LNCaP clone FGC (cell line): ENCODE measurements around the gene IL17B.

Experiments
- DNase-seq: peaks from one replicate; pipeline ENCODE4 v3.0.0-alpha.2; 2011; ENCODE audit warnings: low read depth
- H3K4me3 ChIP-seq: 2 replicates; pipeline ENCODE4 v1.5.1; 2011; ENCODE audit warnings: mild to moderate bottlenecking, low read depth, low read length, control low read depth
- CTCF ChIP-seq: IDR thresholded peaks from 2 replicates; pipeline ENCODE4 v1.5.1; 2012; ENCODE audit warnings: mild to moderate bottlenecking; ENCODE audit not compliant: control insufficient read depth, insufficient read depth; ENCODE audit errors: extremely low read depth

IL17B gene

DNA sequence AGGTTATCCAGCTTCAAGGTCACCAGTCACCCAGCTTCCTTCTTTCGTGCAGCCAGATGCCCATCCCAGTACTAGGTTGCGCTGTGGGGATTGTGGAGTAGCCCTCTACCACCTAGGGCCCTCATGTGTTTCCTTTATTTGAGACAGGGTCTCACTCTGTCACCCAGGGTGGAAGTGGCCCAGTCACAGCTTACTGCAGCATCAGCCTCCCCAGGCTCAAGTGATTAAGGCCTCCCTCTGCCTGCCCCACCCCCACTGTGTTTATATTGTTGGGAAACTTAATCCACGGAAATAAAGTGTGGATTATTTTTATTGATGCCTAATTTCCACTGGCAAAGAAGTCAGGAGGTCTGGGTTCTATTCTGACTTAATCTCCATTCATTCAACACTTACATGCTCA is 4.3 kb downstream of the IL17B start:
- no peak for DNase-seq
- no peak for TF ChIP-seq CTCF

DNA sequence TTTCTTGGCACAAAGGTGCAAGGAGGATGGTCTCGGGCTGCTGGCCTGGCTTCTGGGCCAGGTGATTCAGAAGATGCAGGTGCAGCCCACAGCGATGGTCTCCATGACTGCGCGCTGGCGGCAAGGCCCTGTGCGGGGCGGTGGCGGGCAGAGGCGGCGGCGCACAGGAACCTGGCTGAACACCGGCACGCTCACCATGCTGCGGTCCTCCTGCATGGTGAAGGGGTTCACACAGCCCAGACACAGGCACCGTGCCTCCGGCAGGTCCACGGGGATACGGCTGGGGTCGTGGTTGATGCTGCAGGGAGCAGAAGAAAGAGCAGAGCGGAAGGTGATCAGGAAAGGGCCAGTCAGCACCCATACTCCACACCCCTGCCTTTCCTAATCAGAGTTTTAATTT is 4.8 kb downstream of the IL17B start:
- no peak for TF ChIP-seq CTCF
- no peak for DNase-seq
- H3K4me3 ChIP-seq = no peak overlapping the region

More for the DNA sequence above, 4.3 kb downstream of the IL17B start:
- H3K4me3 ChIP-seq = no peak overlapping the region

DNA sequence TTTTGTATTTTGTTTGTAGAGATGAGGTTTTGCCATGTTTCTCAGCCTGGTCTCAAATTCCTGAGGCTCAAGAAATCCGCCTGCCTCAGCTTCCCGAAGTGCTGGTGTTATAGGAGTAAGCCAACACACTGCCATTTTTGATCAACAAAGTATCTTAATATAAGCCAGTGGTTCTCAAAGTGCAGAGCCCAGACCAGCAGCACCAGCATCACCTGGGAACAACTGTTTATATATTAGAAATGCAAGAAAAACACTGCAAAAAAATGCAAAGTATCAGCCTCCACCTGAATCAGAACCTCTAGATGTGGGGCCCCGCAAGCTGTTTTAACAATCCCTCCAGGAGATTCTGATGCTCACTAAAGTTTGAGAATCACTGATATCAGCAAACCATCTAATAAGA is 6.2 kb downstream of the IL17B start:
- TF ChIP-seq CTCF = no peak
- no peak for DNase-seq

GRCh38 chr5:149372076-149372795 is 6.9 kb downstream of the IL17B start:
- TF ChIP-seq CTCF = no peak
- H3K4me3 ChIP-seq = no peak overlapping the region
- no peak for DNase-seq

More for the DNA sequence above, 6.2 kb downstream of the IL17B start:
- no peak overlapping the region for H3K4me3 ChIP-seq

DNA sequence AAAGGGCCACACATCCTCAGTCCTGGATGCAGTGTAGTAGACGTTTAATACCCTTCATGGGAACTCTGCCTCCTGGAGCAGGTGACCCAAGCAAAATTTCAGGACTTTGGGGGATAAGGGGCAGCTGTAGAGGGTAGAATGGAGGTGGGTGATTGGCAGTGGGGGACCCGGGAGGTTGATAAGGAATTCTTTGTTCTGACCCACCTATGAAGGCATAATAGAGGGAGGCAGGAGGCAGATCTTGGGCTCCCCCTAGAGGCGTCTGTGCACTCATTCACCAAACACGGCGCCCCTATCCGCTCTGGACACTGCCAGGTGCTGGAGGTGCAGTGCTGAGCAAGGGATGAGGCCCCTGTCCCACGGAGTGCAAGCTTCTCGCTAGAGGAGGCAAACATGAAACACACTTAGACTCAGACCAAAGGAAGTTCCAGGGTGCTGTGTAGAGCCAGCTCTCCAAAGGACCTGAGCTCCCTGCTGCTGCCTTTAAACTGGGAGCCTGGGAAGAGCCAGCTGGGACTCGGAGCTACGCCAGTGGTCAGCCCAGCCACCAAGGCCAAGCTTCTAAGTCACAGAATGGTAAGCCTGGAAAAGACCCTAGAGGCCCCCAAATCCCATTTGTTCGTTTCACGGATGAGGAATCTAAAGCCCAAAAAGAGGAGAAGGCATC is 7.7 kb downstream of the IL17B start:
- DNase-seq = peak; percentile 6
- no peak overlapping the region for H3K4me3 ChIP-seq
- TF ChIP-seq CTCF = peak; percentile 87

DNA sequence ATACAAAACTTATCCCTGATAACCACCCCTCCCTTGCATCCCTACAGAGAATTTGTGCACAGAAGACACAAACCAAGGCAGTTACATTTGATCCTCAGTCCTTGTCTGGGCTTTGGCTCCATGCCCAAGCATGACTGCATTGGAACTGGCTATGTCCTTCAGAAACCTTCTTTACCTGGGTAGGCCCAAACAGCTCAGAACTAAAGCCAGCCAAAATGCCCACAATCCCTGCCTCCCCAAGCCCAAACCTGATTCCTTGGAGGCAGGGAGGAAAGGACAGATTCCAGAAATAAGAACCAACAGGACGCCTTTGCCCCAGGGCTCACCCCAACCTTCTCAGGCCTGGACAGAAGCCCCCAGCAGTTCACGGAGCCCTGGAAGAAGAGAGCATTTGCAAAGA is 8.2 kb downstream of the IL17B start:
- no peak for TF ChIP-seq CTCF
- peak; percentile 6 for DNase-seq

More for the DNA sequence above, 8.2 kb downstream of the IL17B start:
- H3K4me3 ChIP-seq = no peak overlapping the region
